ENCODE measurements around the gene MYL12B.

The MYL12B gene

DNA sequence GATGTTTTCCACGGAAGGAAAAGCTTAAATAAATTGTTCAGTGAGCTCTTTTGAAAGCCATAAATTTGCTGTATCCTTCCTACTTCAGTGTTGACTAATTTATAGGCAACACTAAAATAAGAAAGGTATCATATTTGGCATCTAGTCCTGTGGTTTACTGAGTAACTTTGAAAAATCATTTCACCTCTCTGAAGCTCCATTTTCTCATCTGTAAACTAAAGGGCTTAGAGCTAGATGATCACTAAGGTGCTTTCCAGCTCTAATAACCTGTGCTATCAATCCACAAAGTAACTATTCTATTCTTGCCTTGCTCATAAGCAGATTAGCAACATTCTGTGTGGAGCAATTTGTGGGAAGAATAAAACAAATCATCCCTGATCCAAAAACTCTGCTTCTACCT lies 38.6 kb upstream of the MYL12B start:
- H3K27ac ChIP-seq = no peak overlapping the region
- H3K4me3 ChIP-seq (ENCODE audit: low read depth, low read length) = no peak overlapping the region
- in situ Hi-C loops (cut with HindIII; ENCODE audit: low pct_ligation_motif_present, low sequenced_read_pairs) = no loop called here
- H3K36me3 ChIP-seq (replicated peaks) = no peaks in the 10 kb centered on the region
- no peak for DNase-seq
- TF ChIP-seq, protein P1, sequence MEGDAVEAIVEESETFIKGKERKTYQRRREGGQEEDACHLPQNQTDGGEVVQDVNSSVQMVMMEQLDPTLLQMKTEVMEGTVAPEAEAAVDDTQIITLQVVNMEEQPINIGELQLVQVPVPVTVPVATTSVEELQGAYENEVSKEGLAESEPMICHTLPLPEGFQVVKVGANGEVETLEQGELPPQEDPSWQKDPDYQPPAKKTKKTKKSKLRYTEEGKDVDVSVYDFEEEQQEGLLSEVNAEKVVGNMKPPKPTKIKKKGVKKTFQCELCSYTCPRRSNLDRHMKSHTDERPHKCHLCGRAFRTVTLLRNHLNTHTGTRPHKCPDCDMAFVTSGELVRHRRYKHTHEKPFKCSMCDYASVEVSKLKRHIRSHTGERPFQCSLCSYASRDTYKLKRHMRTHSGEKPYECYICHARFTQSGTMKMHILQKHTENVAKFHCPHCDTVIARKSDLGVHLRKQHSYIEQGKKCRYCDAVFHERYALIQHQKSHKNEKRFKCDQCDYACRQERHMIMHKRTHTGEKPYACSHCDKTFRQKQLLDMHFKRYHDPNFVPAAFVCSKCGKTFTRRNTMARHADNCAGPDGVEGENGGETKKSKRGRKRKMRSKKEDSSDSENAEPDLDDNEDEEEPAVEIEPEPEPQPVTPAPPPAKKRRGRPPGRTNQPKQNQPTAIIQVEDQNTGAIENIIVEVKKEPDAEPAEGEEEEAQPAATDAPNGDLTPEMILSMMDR (IDR thresholded peaks at IDR 0.05; ENCODE audit: low read depth, low read length, missing control alignments) = no peak
- H3K27me3 ChIP-seq (replicated peaks) = no peaks in the 10 kb centered on the region

DNA sequence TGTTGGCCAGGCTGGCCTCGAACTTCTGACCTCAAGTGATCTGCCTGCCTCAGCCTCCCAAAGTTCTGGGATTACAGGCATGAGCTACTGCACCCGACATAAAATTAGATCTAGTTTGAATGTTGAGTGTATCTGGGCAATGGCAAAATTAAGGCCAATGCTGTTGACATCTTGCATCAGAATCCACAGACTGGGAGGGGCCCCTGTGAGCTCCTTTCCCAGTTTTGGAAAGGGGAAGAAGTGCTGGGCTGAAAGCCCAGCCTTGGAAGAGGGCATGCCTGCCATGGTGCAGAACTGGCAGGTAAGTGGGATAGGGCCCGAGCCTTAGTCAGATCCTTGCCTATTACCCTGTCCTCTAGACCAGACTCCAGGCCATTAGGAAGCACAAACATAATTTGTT lies 37.7 kb upstream of the MYL12B start:
- H3K4me3 ChIP-seq (ENCODE audit: low read depth, low read length) = no peak overlapping the region
- H3K36me3 ChIP-seq (replicated peaks) = no peaks in the 10 kb centered on the region
- DNase-seq = no peak
- in situ Hi-C loops (cut with HindIII; ENCODE audit: low pct_ligation_motif_present, low sequenced_read_pairs) = no loop called here
- H3K27me3 ChIP-seq (replicated peaks) = no peaks in the 10 kb centered on the region
- H3K27ac ChIP-seq = no peak overlapping the region
- TF ChIP-seq, protein P1 (IDR thresholded peaks at IDR 0.05; ENCODE audit: low read depth, low read length, missing control alignments) = no peak

DNA sequence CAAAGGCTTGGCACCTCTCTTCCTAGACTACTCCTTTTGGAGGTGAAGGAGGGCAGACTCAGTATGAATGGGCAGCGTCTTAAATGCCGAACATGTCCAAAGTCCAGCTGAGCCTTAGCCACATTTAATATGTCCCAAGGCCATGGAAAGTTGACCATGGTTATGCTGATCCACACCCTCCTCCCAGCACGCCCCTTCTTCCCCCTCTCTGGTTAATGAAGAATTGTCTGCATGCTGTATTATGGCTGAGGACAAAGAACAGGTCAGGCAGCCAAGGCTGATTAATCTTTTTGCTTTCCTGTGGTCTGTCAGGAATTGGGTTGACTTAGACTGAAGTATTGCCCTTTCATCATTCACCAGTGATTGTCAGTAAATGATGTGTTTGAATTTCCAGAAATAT lies 36.3 kb upstream of the MYL12B start:
- no peaks in the 10 kb centered on the region for H3K27me3 ChIP-seq (replicated peaks)
- H3K4me3 ChIP-seq (ENCODE audit: low read depth, low read length) = no peak overlapping the region
- in situ Hi-C loops (cut with HindIII; ENCODE audit: low pct_ligation_motif_present, low sequenced_read_pairs) = no loop called here
- no peak for DNase-seq
- TF ChIP-seq, protein P1 (IDR thresholded peaks at IDR 0.05; ENCODE audit: low read depth, low read length, missing control alignments) = no peak
- no peaks in the 10 kb centered on the region for H3K36me3 ChIP-seq (replicated peaks)
- H3K27ac ChIP-seq = no peak overlapping the region

DNA sequence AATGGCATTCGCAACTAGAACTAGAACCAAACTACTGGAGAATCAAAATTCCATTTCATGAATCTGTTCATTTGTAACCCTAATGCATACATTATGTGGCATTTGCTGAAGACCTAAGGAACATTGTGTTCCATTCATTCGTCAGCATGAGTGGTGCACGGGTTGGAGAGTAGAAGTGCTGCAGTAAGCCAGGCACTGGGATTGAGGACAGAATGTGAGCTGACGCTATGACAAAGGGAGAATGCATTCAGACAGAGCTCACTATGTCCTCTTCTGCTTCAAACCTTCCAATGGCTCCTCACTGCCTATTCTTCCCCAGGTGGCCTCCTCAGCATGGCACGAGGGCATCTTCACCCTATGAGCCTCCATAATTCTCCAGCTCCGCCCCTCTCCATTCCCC lies 35.9 kb upstream of the MYL12B start:
- Histone ChIP-seq H3K36me3 (replicated peaks) (no peaks in the 10 kb centered on the region), H3K27ac (no peak overlapping the region), H3K27me3 (replicated peaks) (no peaks in the 10 kb centered on the region), H3K4me3 (ENCODE audit: low read depth, low read length) (no peak overlapping the region)
- no peak for DNase-seq
- TF ChIP-seq, protein P1 (IDR thresholded peaks at IDR 0.05; ENCODE audit: low read depth, low read length, missing control alignments) = no peak
- in situ Hi-C loops (cut with HindIII; ENCODE audit: low pct_ligation_motif_present, low sequenced_read_pairs) = no loop called here

DNA sequence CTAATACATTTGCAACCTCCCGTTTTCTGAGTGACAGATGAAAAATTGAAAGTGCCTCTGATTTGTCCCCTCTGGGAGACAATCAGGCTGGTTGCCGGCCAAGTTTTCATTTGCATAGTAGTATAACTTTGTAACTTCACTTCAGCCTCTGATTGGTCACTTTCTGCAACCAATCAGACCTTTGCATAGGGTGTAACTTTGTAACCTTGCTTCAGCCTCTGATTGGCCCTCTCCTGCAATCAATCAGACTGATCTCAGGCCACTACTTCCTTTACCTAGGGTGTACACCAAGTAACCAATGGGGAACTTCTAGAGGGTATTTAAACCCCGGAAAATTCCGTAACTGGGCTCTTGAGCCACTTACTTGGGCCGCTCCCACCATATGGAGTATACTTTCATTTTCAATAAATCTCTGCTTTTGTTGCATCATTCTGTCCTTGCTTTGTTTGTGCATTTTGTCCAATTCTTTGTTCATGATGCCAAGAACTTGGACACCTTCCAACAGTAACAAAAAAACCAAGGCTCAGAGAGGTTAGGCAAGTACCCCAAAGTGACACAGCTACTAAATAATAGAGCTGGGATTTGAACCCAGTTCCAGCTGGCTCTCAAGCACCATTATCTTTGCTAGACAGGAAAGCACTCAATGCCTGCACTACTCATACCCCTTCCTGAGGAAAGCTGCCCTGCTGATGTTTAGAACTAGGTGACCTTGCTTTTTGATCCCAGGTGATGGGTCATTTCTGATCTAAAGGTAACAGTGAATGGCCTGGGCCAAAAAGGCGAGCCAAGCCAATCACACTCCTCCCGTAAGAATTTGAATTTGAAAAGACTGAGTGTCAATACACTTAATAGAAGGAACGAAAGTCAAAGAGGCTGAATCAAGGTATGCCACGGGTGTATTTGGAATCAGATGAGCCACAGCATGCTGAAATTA lies 31.3 kb upstream of the MYL12B start:
- H3K36me3 ChIP-seq (replicated peaks) = no peaks in the 10 kb centered on the region
- DNase-seq = no peak
- TF ChIP-seq, protein P1 (IDR thresholded peaks at IDR 0.05; ENCODE audit: low read depth, low read length, missing control alignments) = no peak
- H3K4me3 ChIP-seq (ENCODE audit: low read depth, low read length) = no peak overlapping the region
- H3K27ac ChIP-seq = no peak overlapping the region
- in situ Hi-C loops (cut with HindIII; ENCODE audit: low pct_ligation_motif_present, low sequenced_read_pairs) = no loop called here
- no peaks in the 10 kb centered on the region for H3K27me3 ChIP-seq (replicated peaks)
